ENCODE data around the gene SAE1.

DNA sequence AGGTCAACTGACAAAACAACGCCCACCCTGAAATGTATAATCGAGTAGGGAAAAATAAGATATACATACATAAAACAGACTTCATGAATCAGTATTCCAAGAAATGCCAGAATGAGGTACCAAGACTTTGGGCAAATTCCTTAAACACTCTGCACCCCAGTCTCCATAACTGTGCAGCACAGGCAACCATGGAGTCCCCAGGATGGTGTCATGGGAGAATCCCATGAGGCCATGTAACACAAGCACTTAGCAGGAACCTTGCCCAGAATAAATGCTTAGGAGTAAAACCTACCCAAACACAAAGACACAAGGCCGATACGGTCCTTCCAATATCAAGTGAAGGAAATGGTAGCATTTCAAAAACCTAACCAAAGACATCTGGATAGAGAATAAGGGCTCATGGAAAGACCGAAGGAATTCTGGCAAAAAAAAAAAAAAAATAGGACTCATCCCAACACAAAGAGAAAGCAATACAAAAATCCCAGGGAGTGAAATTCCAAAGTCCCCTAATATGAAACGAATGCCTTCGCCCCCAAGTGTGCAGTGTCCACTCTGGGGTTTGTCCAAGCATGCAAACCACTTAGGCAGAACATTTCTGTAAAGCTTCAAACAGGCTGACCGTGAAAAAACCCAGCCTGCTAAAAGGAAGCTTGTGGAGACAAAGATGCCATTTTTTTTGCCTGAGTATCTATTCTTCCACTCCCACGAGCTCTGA lies 28.1 kb upstream of the SAE1 start:
- no peak for TF ChIP-seq MXI1 (IDR thresholded peaks at IDR 0.05; ENCODE audit: borderline replicate concordance, low read depth, low read length)
- TF ChIP-seq, protein P1, sequence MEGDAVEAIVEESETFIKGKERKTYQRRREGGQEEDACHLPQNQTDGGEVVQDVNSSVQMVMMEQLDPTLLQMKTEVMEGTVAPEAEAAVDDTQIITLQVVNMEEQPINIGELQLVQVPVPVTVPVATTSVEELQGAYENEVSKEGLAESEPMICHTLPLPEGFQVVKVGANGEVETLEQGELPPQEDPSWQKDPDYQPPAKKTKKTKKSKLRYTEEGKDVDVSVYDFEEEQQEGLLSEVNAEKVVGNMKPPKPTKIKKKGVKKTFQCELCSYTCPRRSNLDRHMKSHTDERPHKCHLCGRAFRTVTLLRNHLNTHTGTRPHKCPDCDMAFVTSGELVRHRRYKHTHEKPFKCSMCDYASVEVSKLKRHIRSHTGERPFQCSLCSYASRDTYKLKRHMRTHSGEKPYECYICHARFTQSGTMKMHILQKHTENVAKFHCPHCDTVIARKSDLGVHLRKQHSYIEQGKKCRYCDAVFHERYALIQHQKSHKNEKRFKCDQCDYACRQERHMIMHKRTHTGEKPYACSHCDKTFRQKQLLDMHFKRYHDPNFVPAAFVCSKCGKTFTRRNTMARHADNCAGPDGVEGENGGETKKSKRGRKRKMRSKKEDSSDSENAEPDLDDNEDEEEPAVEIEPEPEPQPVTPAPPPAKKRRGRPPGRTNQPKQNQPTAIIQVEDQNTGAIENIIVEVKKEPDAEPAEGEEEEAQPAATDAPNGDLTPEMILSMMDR (conservative IDR thresholded peaks at IDR 0.05; ENCODE audit: low read depth, low read length): no peak
- no peak for TF ChIP-seq POLR2A (IDR thresholded peaks at IDR 0.05; ENCODE audit: low read depth, low read length)
- TF ChIP-seq, protein P2, sequence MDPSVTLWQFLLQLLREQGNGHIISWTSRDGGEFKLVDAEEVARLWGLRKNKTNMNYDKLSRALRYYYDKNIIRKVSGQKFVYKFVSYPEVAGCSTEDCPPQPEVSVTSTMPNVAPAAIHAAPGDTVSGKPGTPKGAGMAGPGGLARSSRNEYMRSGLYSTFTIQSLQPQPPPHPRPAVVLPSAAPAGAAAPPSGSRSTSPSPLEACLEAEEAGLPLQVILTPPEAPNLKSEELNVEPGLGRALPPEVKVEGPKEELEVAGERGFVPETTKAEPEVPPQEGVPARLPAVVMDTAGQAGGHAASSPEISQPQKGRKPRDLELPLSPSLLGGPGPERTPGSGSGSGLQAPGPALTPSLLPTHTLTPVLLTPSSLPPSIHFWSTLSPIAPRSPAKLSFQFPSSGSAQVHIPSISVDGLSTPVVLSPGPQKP (IDR thresholded peaks at IDR 0.05; ENCODE audit: borderline replicate concordance, low read depth, low read length): no peak
- TF ChIP-seq BHLHE40 (IDR thresholded peaks at IDR 0.05; ENCODE audit: low read depth, low read length): no peak
- TF ChIP-seq SMC3 (IDR thresholded peaks at IDR 0.05; ENCODE audit: low read depth, low read length): no peak
- no peak for TF ChIP-seq CHD1 (IDR thresholded peaks at IDR 0.05; ENCODE audit: low read depth, low read length)
- TF ChIP-seq RFX5 (IDR thresholded peaks at IDR 0.05; ENCODE audit: low read depth, low read length): no peak
- no peak for TF ChIP-seq RCOR1 (IDR thresholded peaks at IDR 0.05; ENCODE audit: insufficient replicate concordance, low read length)
- TF ChIP-seq CEBPB (IDR thresholded peaks at IDR 0.05; ENCODE audit: low read depth, low read length): no peak
- TF ChIP-seq, protein P3, sequence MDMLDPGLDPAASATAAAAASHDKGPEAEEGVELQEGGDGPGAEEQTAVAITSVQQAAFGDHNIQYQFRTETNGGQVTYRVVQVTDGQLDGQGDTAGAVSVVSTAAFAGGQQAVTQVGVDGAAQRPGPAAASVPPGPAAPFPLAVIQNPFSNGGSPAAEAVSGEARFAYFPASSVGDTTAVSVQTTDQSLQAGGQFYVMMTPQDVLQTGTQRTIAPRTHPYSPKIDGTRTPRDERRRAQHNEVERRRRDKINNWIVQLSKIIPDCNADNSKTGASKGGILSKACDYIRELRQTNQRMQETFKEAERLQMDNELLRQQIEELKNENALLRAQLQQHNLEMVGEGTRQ (IDR thresholded peaks at IDR 0.05; ENCODE audit: low read depth, low read length): no peak
- TF ChIP-seq MAFK (IDR thresholded peaks at IDR 0.05; ENCODE audit: low read depth, low read length): no peak
- TF ChIP-seq FOS (IDR thresholded peaks at IDR 0.05; ENCODE audit: low read depth, low read length): no peak
- TF ChIP-seq NFE2L2 (IDR thresholded peaks at IDR 0.05; ENCODE audit: low read depth, low read length): no peak

Measured in IMR-90 (cell line).